ENCODE measurements around the gene MAP4K3. TPM values are rescaled to one million over a fixed set of nuclear protein-coding genes. Genes with fewer than 3 reads are reported as not detected.

The MAP4K3 gene
- total and polyA plus RNA-seq, 10 of the 15 experiments (the other 5 are each of a cell fraction or from before 2014, with no cell fraction given), result 0.04 to 0.95 (median 0.21) TPM; not detected in 1

- Histone ChIP-seq H3K9ac (ENCODE audit: control insufficient read depth, insufficient read depth, low read length) (no peak overlapping the region), H3K27ac (ENCODE audit: control insufficient read depth, insufficient read depth) (no peak overlapping the region), H3K36me3 (ENCODE audit: control insufficient read depth in 2 of 2, insufficient read depth in 2 of 2, low read length in 1 of 2) (no peaks in the 10 kb centered on the region), H3K79me2 (ENCODE audit: control insufficient read depth, insufficient read depth, low read length) (no peaks in the 10 kb centered on the region), H4K20me1 (ENCODE audit: control insufficient read depth, insufficient read depth) (no peaks in the 10 kb centered on the region), H3K4me1 (ENCODE audit: control insufficient read depth, insufficient read depth, low read length) (no peaks in the 10 kb centered on the region), H3K4me2 (ENCODE audit: control insufficient read depth, insufficient read depth) (no peak overlapping the region), H2AFZ (ENCODE audit: control insufficient read depth, low read depth, low read length) (no peak overlapping the region), H3K4me3 (no peak overlapping the region), H3K9me3 (replicated peaks; ENCODE audit: control insufficient read depth, insufficient read depth, low read length) (no peaks in the 10 kb centered on the region), H3K27me3 (replicated peaks in 1 of 2; ENCODE audit: control insufficient read depth in 2 of 2, insufficient read depth in 2 of 2, low read length in 1 of 2) (no peaks in the 10 kb centered on the region)
- DNase-seq (ENCODE audit: low read depth, low spot score), result no peak
- ChIA-PET SMC1A (ENCODE audit: uncharacterized antibody, unreplicated experiment) (interaction anchor here (0.6 to 0.9 kb wide), 2 partner anchors 15 to 1077 kb away, joined by 3 read pairs; no protein-coding TSS in a partner anchor), CTCF (interaction anchor here (1.9 to 3.5 kb wide), 3 partner anchors 14 to 335 kb away, joined by 6 to 12 read pairs (median 11); no protein-coding TSS in a partner anchor), POLR2A (no interaction called here), RAD21 (ENCODE audit: unreplicated experiment) (interaction anchor here (1.1 kb wide), 1 partner anchor 13 kb away, joined by 3 read pairs; no protein-coding TSS in a partner anchor)
- no TSS peak for BruUV-seq (replicated peaks)
- 50% methylated on average over 5 of the region's 5 CpGs for WGBS (ENCODE audit: insufficient coverage, insufficient replicate concordance, low lambda C conversion rate, missing lambda C conversion rate)
- intact Hi-C loops (cut with micrococcal nuclease; ENCODE audit: unreplicated experiment) (no loop called here), in situ Hi-C loops (cut with MboI) (no loop called here)
- FAIRE-seq, result no peak
- no peak for ATAC-seq
- TF ChIP-seq SUZ12 (IDR thresholded peaks at IDR 0.05; ENCODE audit: unreplicated experiment) (no peak), ATF3 (IDR thresholded peaks at IDR 0.05; ENCODE audit: borderline replicate concordance, extremely low read depth, low read depth, low read length) (no peak), POLR2AphosphoS5 (IDR thresholded peaks at IDR 0.05; ENCODE audit: low read length) (no peak), ZBTB11 (CRISPR knock-in tag; IDR thresholded peaks at IDR 0.05) (no peak), NRF1 (conservative IDR thresholded peaks at IDR 0.05; ENCODE audit: low read depth, low read length) (no peak), ZBTB4 (CRISPR knock-in tag; IDR thresholded peaks at IDR 0.05) (no peak), NR2F1 (conservative IDR thresholded peaks at IDR 0.05) (no peak), MXI1 (IDR thresholded peaks at IDR 0.05; ENCODE audit: low read depth, low read length) (no peak), CEBPB (IDR thresholded peaks at IDR 0.05; ENCODE audit: borderline replicate concordance in 1 of 2, low read depth in 2 of 2, low read length in 2 of 2) (no peak), SMARCA5 (IDR thresholded peaks at IDR 0.05) (no peak), RB1 (IDR thresholded peaks at IDR 0.05; ENCODE audit: borderline replicate concordance) (no peak), HCFC1 (IDR thresholded peaks at IDR 0.05; ENCODE audit: low read length) (no peak), POLR2AphosphoS2 (IDR thresholded peaks at IDR 0.05; ENCODE audit: low read depth, low read length) (no peak), BCLAF1 (IDR thresholded peaks at IDR 0.05) (no peak), HDAC6 (IDR thresholded peaks at IDR 0.05; ENCODE audit: unreplicated experiment) (no peak)
Observed at GRCh38 chr2:39394516-39394961, 42.5 kb downstream of the MAP4K3 start.
